Panc1 (cell line): ENCODE measurements around the gene LRRC49. TPM values are rescaled to one million over a fixed set of nuclear protein-coding genes. Genes with fewer than 3 reads are reported as not detected.
A peak's percentile ranks its signal among the peaks of the same experiment; 100 is the strongest.

Experiments used
- ATAC-seq: fragments of 200-7000 bp; cut with Tn5 transposase; 2 replicates; pipeline ENCODE4 v1.9.1; 2020; ENCODE audit warnings: mild to moderate bottlenecking, moderate library complexity
- BruUV-seq: library from RNA; stranded (reverse); fragments of 400-500 nt; replicated peaks from 2 replicates; lab custom pipeline; 2021; lab: Mats Ljungman, UMichigan
- CTCF ChIA-PET: fragments of 300-600 bp; sonication (Branson Sonifier 250); formaldehyde crosslinking; loops from one replicate; lab custom pipeline; 2022; ENCODE audit warnings: antibody characterized with exemption; lab: Charles Lee
- POLR2A ChIA-PET: fragments of 300-600 bp; sonication (Branson Sonifier 250); formaldehyde crosslinking; loops from one replicate; lab custom pipeline; 2022; ENCODE audit warnings: antibody characterized with exemption; lab: Charles Lee
- DNase-seq: peaks from one replicate; pipeline ENCODE4 v3.0.0-alpha.2; 2010; ENCODE audit warnings: low read depth, low spot score
- H3K27ac ChIP-seq: 2 replicates; pipeline ENCODE4 v1.5.1; 2011; ENCODE audit warnings: mild to moderate bottlenecking, low read length, inconsistent platforms
- H3K27me3 ChIP-seq: fragments of 200-500 bp; sonication (Bioruptor generic); 2 replicates; pipeline ENCODE4 v1.6.0; 2014; ENCODE audit warnings: low read length, inconsistent platforms; ENCODE audit not compliant: control insufficient read depth, insufficient read depth
- H3K36me3 ChIP-seq: fragments of 200-500 bp; sonication (Bioruptor generic); 2 replicates; pipeline ENCODE4 v1.5.1; 2014; ENCODE audit warnings: inconsistent platforms, mild to moderate bottlenecking, low read length, moderate library complexity; ENCODE audit not compliant: control insufficient read depth, insufficient read depth
- H3K4me1 ChIP-seq: 2 replicates; pipeline ENCODE4 v1.5.1; 2011; ENCODE audit warnings: inconsistent platforms, mild to moderate bottlenecking, low read length, moderate library complexity; ENCODE audit not compliant: control insufficient read depth, insufficient read depth
- H3K4me3 ChIP-seq, 2 experiments: 2 replicates each; pipeline ENCODE4 v1.5.1; 2011 to 2012; ENCODE audit warnings: low read depth in 2 of 2, low read length in 2 of 2, mild to moderate bottlenecking in 2 of 2, inconsistent platforms in 1 of 2, moderate library complexity in 1 of 2
- H3K9me3 ChIP-seq: fragments of 200-500 bp; sonication (Bioruptor generic); 2 replicates; pipeline ENCODE4 v1.5.1; 2014; ENCODE audit warnings: low read depth, mild to moderate bottlenecking, inconsistent platforms, low read length, moderate library complexity; ENCODE audit not compliant: control insufficient read depth, insufficient read depth
- POLR2AphosphoS5 ChIP-seq: IDR thresholded peaks from 2 replicates; pipeline ENCODE4 v1.6.1; 2012; ENCODE audit warnings: mild to moderate bottlenecking, low read depth, low read length, moderate library complexity
- REST ChIP-seq, 2 experiments: IDR thresholded peaks; 2 replicates each; pipeline ENCODE4 v1.6.1; 2011 to 2012; ENCODE audit warnings: low read depth in 2 of 2, control low read depth in 1 of 2, low read length in 1 of 2, mild to moderate bottlenecking in 1 of 2, moderate library complexity in 1 of 2; ENCODE audit not compliant: insufficient read depth in 1 of 2
- SIN3A ChIP-seq: IDR thresholded peaks from 2 replicates; pipeline ENCODE4 v1.6.1; 2012; ENCODE audit warnings: low read depth, mild to moderate bottlenecking, low read length, moderate library complexity, borderline replicate concordance; ENCODE audit not compliant: insufficient read depth
- TCF7L2 ChIP-seq: IDR thresholded peaks from 2 replicates; pipeline ENCODE4 v1.6.1; 2011; ENCODE audit warnings: mild to moderate bottlenecking, low read depth, low read length, inconsistent platforms
- in situ Hi-C: cut with HindIII; loops from 2 replicates; pipeline ENCODE4 v1.10.0; 2016; ENCODE audit warnings: low sequenced_read_pairs, low pct_unique_long_range_greater_than_20kb
- intact Hi-C: fragments of 100-400 bp; cut with micrococcal nuclease; formaldehyde crosslinking; loops from one replicate; pipeline ENCODE4 v1.10.0; 2022; ENCODE audit not compliant: unreplicated experiment
- total RNA-seq: library from RNA; stranded (reverse); gene quantifications from one replicate; pipeline ENCODE4 v1.2.1, GENCODE V29; 2021; ENCODE audit not compliant: unreplicated experiment
- TF ChIP-seq, protein P1 (sequence below): fragments of 450-650 bp; IDR thresholded peaks from 2 replicates; pipeline ENCODE4 v1.5.1; 2017; ENCODE audit warnings: mild to moderate bottlenecking

LRRC49 gene
- total RNA-seq, 1 experiment from 2014 or later: 8.3 TPM

GRCh38 chr15:70882361-70882760, 10.3 kb upstream of the LRRC49 start:
- BruUV-seq: no TSS peak
- POLR2A ChIA-PET: interaction anchor here (0.8 kb wide), 1 partner anchor 26 kb away, joined by 4 read pairs; no protein-coding TSS in a partner anchor

DNA sequence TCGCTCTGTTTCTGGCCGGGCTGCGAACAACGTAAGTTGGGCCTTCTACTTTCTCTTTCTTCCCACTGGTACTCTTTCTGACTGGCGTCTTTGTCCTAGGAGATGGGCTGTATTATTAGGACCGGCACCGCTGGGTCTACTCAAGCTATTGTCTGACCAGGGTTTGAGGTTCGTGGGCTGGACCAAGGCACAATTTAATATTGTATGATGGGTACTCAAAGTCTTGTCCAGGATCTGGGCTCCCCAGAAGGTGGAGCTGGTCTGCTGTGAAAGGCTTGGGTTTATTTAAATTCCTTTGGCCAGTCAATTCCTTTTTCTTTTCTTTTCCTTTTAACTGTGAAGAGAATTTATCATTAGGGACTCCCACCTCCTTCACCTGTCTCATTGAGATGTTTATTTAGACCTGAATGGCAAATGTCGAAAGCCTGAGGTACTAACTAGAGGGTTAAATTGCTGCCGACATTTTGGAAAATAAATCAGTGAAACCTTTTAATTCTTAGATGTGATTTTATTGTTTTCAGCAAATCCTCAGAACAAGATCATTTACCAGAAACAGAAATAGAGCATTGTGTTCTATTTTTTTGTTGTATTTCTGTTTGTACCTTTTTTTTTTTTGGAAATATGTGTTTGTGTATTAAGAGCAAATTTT, 410 bp downstream of the LRRC49 start:
- TSS peak; percentile 73 for BruUV-seq
- H3K9me3 ChIP-seq: no peaks in the 10 kb centered on the region
- TF ChIP-seq REST (IDR thresholded peaks at IDR 0.05; ENCODE audit: insufficient read depth in 1 of 2, low read depth in 2 of 2, low read length in 1 of 2) (no peak; a peak in 1 of 4 replicates), TCF7L2 (peak; percentile 66; the same call in 1 of the 2 replicates), POLR2AphosphoS5 (no peak), SIN3A (no peak)
- TF ChIP-seq, protein P1, sequence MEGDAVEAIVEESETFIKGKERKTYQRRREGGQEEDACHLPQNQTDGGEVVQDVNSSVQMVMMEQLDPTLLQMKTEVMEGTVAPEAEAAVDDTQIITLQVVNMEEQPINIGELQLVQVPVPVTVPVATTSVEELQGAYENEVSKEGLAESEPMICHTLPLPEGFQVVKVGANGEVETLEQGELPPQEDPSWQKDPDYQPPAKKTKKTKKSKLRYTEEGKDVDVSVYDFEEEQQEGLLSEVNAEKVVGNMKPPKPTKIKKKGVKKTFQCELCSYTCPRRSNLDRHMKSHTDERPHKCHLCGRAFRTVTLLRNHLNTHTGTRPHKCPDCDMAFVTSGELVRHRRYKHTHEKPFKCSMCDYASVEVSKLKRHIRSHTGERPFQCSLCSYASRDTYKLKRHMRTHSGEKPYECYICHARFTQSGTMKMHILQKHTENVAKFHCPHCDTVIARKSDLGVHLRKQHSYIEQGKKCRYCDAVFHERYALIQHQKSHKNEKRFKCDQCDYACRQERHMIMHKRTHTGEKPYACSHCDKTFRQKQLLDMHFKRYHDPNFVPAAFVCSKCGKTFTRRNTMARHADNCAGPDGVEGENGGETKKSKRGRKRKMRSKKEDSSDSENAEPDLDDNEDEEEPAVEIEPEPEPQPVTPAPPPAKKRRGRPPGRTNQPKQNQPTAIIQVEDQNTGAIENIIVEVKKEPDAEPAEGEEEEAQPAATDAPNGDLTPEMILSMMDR: peak; percentile 82
- ChIA-PET POLR2A (interaction anchor here (0.6 kb wide), 1 partner anchor 49 kb away, joined by 9 read pairs; no protein-coding TSS in a partner anchor), CTCF (no interaction called here)
- peak overlapping the region; percentile 77 to 84 for H3K4me3 ChIP-seq
- peaks cover 14% of the 10 kb centered on the region for H3K4me1 ChIP-seq
- intact Hi-C loops: loop anchor here (10.0 kb wide), 1 partner anchor 552 kb away; no protein-coding TSS in a partner anchor
- DNase-seq (no peak), ATAC-seq (peak; percentile 56)
- no peaks in the 10 kb centered on the region for H3K27me3 ChIP-seq
- H3K36me3 ChIP-seq: peaks cover 4% of the 10 kb centered on the region; the same call in 1 of the 2 replicates
- in situ Hi-C loops: no loop called here
- peak overlapping the region; percentile 83 for H3K27ac ChIP-seq

More at GRCh38 chr15:70882361-70882760, 10.3 kb upstream of the LRRC49 start:
- CTCF ChIA-PET: no interaction called here
- no peaks in the 10 kb centered on the region for H3K9me3 ChIP-seq
- H3K4me1 ChIP-seq: no peaks in the 10 kb centered on the region; the same call in 1 of the 2 replicates
- DNase-seq (no peak), ATAC-seq (no peak)
- TF ChIP-seq REST (IDR thresholded peaks at IDR 0.05; ENCODE audit: insufficient read depth in 1 of 2, low read depth in 2 of 2, low read length in 1 of 2) (no peak), TCF7L2 (no peak), SIN3A (no peak), POLR2AphosphoS5 (no peak)
- TF ChIP-seq, protein P1: no peak
- in situ Hi-C loops (no loop called here), intact Hi-C loops (no loop called here)
- no peaks in the 10 kb centered on the region for H3K27me3 ChIP-seq
- no peaks in the 10 kb centered on the region for H3K36me3 ChIP-seq
- no peak overlapping the region for H3K27ac ChIP-seq
- H3K4me3 ChIP-seq: no peak overlapping the region
